ENCODE data around the gene ARMC2. TPM values are rescaled to one million over a fixed set of nuclear protein-coding genes. Genes with fewer than 3 reads are reported as not detected.

Gene ARMC2
- total and polyA plus RNA-seq, 2 donors from 2014 or later: 1.9 to 12.7 TPM

GRCh38 chr6:108998485-108998884, 150.3 kb downstream of the ARMC2 start:
- no peak for FAIRE-seq
- Histone ChIP-seq H3K36me3 (ENCODE audit: control insufficient read depth in 2 of 3, insufficient read depth in 3 of 3, low read length in 3 of 3) (peaks cover 0 to 20% (median 14%) of the 10 kb centered on the region in 3 donors), H3K4me1 (ENCODE audit: control insufficient read depth in 2 of 3, insufficient read depth in 2 of 3, low read depth in 1 of 3, low read length in 3 of 3) (peaks cover 4 to 14% (median 7%) of the 10 kb centered on the region in 3 donors)

GRCh38 chr6:108999428-108999827, 151.2 kb downstream of the ARMC2 start:
- Histone ChIP-seq H3K36me3 (ENCODE audit: control insufficient read depth in 2 of 3, insufficient read depth in 3 of 3, low read length in 3 of 3) (peaks cover 0 to 16% (median 11%) of the 10 kb centered on the region in 3 donors), H3K27me3 (ENCODE audit: control insufficient read depth, insufficient read depth, low read length) (no peaks in the 10 kb centered on the region), H3K27ac (ENCODE audit: low read depth in 2 of 2, low read length in 2 of 2) (no peak overlapping the region), H3K4me3 (ENCODE audit: low read length in 3 of 3) (no peak overlapping the region), H3K9me3 (ENCODE audit: control insufficient read depth in 2 of 3, insufficient read depth in 1 of 3, low read length in 3 of 3) (no peaks in the 10 kb centered on the region), H3K9ac (ENCODE audit: low read length in 3 of 3) (no peak overlapping the region), H3K4me1 (ENCODE audit: control insufficient read depth in 2 of 3, insufficient read depth in 2 of 3, low read depth in 1 of 3, low read length in 3 of 3) (peaks cover 4 to 14% (median 7%) of the 10 kb centered on the region in 3 donors)
- FAIRE-seq: no peak
- intact Hi-C loops (cut with DNase I): no loop called here
- DNase-seq: no peak
- no peak for TF ChIP-seq CTCF (IDR thresholded peaks at IDR 0.05; ENCODE audit: borderline replicate concordance, extremely low read depth, insufficient read depth)

More at GRCh38 chr6:108998485-108998884, 150.3 kb downstream of the ARMC2 start:
- no peak overlapping the region for H3K9ac ChIP-seq (ENCODE audit: low read length in 3 of 3)
- no peak for DNase-seq
- no peaks in the 10 kb centered on the region for H3K27me3 ChIP-seq (ENCODE audit: control insufficient read depth, insufficient read depth, low read length)
- intact Hi-C loops (cut with DNase I): no loop called here
- no peak overlapping the region for H3K27ac ChIP-seq (ENCODE audit: low read depth in 2 of 2, low read length in 2 of 2)
- no peak overlapping the region for H3K4me3 ChIP-seq (ENCODE audit: low read length in 3 of 3)
- H3K9me3 ChIP-seq (ENCODE audit: control insufficient read depth in 2 of 3, insufficient read depth in 1 of 3, low read length in 3 of 3): no peaks in the 10 kb centered on the region
- no peak for TF ChIP-seq CTCF (IDR thresholded peaks at IDR 0.05; ENCODE audit: borderline replicate concordance, extremely low read depth, insufficient read depth)

- Histone ChIP-seq H3K27ac (ENCODE audit: low read depth in 2 of 2, low read length in 2 of 2) (no peak overlapping the region), H3K4me1 (ENCODE audit: control insufficient read depth in 2 of 3, insufficient read depth in 2 of 3, low read depth in 1 of 3, low read length in 3 of 3) (peaks cover 4 to 14% (median 7%) of the 10 kb centered on the region in 3 donors), H3K4me3 (ENCODE audit: low read length in 3 of 3) (no peak overlapping the region), H3K9ac (ENCODE audit: low read length in 3 of 3) (no peak overlapping the region), H3K36me3 (ENCODE audit: control insufficient read depth in 2 of 3, insufficient read depth in 3 of 3, low read length in 3 of 3) (peaks cover 0 to 16% (median 11%) of the 10 kb centered on the region in 3 donors), H3K9me3 (ENCODE audit: control insufficient read depth in 2 of 3, insufficient read depth in 1 of 3, low read length in 3 of 3) (no peaks in the 10 kb centered on the region), H3K27me3 (ENCODE audit: control insufficient read depth, insufficient read depth, low read length) (no peaks in the 10 kb centered on the region)
- TF ChIP-seq CTCF (IDR thresholded peaks at IDR 0.05; ENCODE audit: borderline replicate concordance, extremely low read depth, insufficient read depth): no peak
- intact Hi-C loops (cut with DNase I): no loop called here
- FAIRE-seq: no peak
- DNase-seq: no peak
Observed at GRCh38 chr6:109000289-109000688, 152.1 kb downstream of the ARMC2 start.

Measured in kidney (tissue), 14 donors.